HG02943 (cell line): ENCODE data around the gene ATP2B3.

Experiments
- ATAC-seq: cut with Tn5 transposase; IDR thresholded peaks from one replicate; pipeline ENCODE4 v1.9.1; 2021; ENCODE audit warnings: mild to moderate bottlenecking, low read depth, moderate library complexity; ENCODE audit not compliant: unreplicated experiment

ATP2B3 gene

GRCh38 chrX:153530411-153531129 is 13.1 kb downstream of the ATP2B3 start:
- no peak for ATAC-seq

GRCh38 chrX:153533091-153533490 is 15.6 kb downstream of the ATP2B3 start:
- no peak for ATAC-seq

GRCh38 chrX:153537080-153537479 is 19.6 kb downstream of the ATP2B3 start:
- no peak for ATAC-seq

- no peak for ATAC-seq
Measured at GRCh38 chrX:153537526-153538295, 20.3 kb downstream of the ATP2B3 start.

GRCh38 chrX:153538424-153538823 is 21.0 kb downstream of the ATP2B3 start:
- no peak for ATAC-seq

GRCh38 chrX:153539171-153539978 is 21.9 kb downstream of the ATP2B3 start:
- peak; percentile 73 for ATAC-seq

- ATAC-seq: no peak
Measured at GRCh38 chrX:153539979-153540358, 22.5 kb downstream of the ATP2B3 start.

- no peak for ATAC-seq
Measured at GRCh38 chrX:153544727-153545126, 27.3 kb downstream of the ATP2B3 start.

GRCh38 chrX:153546386-153546785 is 28.9 kb downstream of the ATP2B3 start:
- no peak for ATAC-seq

GRCh38 chrX:153547195-153547594 is 29.8 kb downstream of the ATP2B3 start:
- ATAC-seq: no peak

- ATAC-seq: no peak
Measured at GRCh38 chrX:153549231-153549630, 31.8 kb downstream of the ATP2B3 start.

- ATAC-seq: no peak
Measured at GRCh38 chrX:153549807-153550206, 32.4 kb downstream of the ATP2B3 start.

- ATAC-seq: no peak
Measured at GRCh38 chrX:153551135-153551534, 33.7 kb downstream of the ATP2B3 start.

GRCh38 chrX:153554519-153555167 is 37.2 kb downstream of the ATP2B3 start:
- no peak for ATAC-seq

GRCh38 chrX:153556767-153557166 is 39.3 kb downstream of the ATP2B3 start:
- ATAC-seq: no peak

- ATAC-seq: no peak
Measured at GRCh38 chrX:153557618-153558355, 40.3 kb downstream of the ATP2B3 start.

GRCh38 chrX:153560000-153560399 is 42.6 kb downstream of the ATP2B3 start:
- no peak for ATAC-seq

- ATAC-seq: no peak
Measured at GRCh38 chrX:153560466-153560865, 43.0 kb downstream of the ATP2B3 start.

GRCh38 chrX:153561337-153561736 is 43.9 kb downstream of the ATP2B3 start:
- no peak for ATAC-seq

- no peak for ATAC-seq
Measured at GRCh38 chrX:153562546-153562945, 45.1 kb downstream of the ATP2B3 start.
